ENCODE data around the gene HABP4. TPM values are rescaled to one million over a fixed set of nuclear protein-coding genes. Genes with fewer than 3 reads are reported as not detected.

Gene HABP4
- total RNA-seq, 2 donors from 2014 or later: 50.0 to 74.2 TPM

DNA sequence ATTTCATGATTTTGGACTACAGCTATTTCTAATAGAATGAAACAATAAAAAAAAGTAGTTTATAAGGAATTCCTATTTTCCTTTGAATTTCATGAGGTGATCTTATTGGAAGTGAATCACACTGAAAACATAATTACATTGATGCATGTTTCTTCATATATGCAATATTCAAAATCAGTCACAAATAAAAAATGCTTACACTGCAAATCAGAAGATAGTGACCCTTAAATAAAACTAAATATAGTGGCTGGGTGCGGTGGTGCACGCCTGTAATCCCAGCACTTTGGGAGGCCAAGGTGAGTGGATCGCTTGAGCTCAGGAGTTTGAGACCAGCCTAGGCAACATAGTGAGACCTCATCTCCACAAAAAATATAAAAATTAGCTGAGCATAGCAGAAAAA lies 90.1 kb downstream of the HABP4 start:
- no peak overlapping the region for H3K27ac ChIP-seq
- no peaks in the 10 kb centered on the region for H3K27me3 ChIP-seq (replicated peaks; ENCODE audit: insufficient read depth)
- ATAC-seq (ENCODE audit: insufficient number of reproducible peaks, low FRiP score, low read depth) (no peak), DNase-seq (ENCODE audit: low spot score) (no peak)
- H3K9me3 ChIP-seq: no peaks in the 10 kb centered on the region
- H3K4me3 ChIP-seq: no peak overlapping the region
- TF ChIP-seq, protein P1, sequence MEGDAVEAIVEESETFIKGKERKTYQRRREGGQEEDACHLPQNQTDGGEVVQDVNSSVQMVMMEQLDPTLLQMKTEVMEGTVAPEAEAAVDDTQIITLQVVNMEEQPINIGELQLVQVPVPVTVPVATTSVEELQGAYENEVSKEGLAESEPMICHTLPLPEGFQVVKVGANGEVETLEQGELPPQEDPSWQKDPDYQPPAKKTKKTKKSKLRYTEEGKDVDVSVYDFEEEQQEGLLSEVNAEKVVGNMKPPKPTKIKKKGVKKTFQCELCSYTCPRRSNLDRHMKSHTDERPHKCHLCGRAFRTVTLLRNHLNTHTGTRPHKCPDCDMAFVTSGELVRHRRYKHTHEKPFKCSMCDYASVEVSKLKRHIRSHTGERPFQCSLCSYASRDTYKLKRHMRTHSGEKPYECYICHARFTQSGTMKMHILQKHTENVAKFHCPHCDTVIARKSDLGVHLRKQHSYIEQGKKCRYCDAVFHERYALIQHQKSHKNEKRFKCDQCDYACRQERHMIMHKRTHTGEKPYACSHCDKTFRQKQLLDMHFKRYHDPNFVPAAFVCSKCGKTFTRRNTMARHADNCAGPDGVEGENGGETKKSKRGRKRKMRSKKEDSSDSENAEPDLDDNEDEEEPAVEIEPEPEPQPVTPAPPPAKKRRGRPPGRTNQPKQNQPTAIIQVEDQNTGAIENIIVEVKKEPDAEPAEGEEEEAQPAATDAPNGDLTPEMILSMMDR (IDR thresholded peaks at IDR 0.05): no peak
- no peaks in the 10 kb centered on the region for H3K4me1 ChIP-seq (ENCODE audit: control insufficient read depth in 1 of 2, low read depth in 2 of 2)
- peaks cover 20% of the 10 kb centered on the region for H3K36me3 ChIP-seq

Other genes starting within 250 kb of the HABP4 start
- 1 to 10 TPM; 1.4 to 4.9 TPM for gene HSD17B3, start 148.0 kb upstream of the HABP4 start, total RNA-seq
- 10 to 100 TPM; 15.0 to 44.0 TPM for gene SLC35D2, start 66.5 kb upstream of the HABP4 start, total RNA-seq
- gene ZNF367, start 31.8 kb upstream of the HABP4 start, total RNA-seq: 1 to 10 TPM; 1.3 to 2.6 TPM
- gene CDC14B, start 169.7 kb downstream of the HABP4 start, total RNA-seq: 10 to 100 TPM; 25.7 to 39.5 TPM
- gene PRXL2C, start 205.1 kb downstream of the HABP4 start, total RNA-seq: 10 to 100 TPM; 22.9 to 26.1 TPM

Data from thoracic aorta (tissue), 2 donors.